Ovary (tissue), 3 donors: Measurements from ENCODE around the gene NMT1.

Experiments
- CTCF ChIP-seq, 3 donors: fragments of 450-650 bp in 2 of 3; fragments of 200-600 bp in 1 of 3; IDR thresholded peaks; one replicate each; pipeline versions ENCODE4 v1.5.1 to v1.8.0; 2016 to 2022; ENCODE audit warnings: antibody characterized with exemption in 3 of 3, mild to moderate bottlenecking in 1 of 3
- POLR2A ChIP-seq: fragments of 450-650 bp; IDR thresholded peaks from one replicate; pipeline ENCODE4 v1.6.1; 2017; ENCODE audit warnings: antibody characterized with exemption, mild to moderate bottlenecking, moderate library complexity
- donor health status: DM: no; HTN: no; CAD: no.

- TF ChIP-seq CTCF (IDR thresholded peaks at IDR 0.05) (no peak), POLR2A (no peak)
Measured at GRCh38 chr17:45129940-45130680, 69.0 kb downstream of the NMT1 start.
